NCI-H2196 treated with DMSO at 0.1 percent for 48 hours (cell line): ENCODE data around the gene SNAPC2.
A peak's percentile ranks its signal among the peaks of the same experiment; 100 is the strongest.
"Not testable (repeated sequence)": the region's sequence is repeated elsewhere in the genome, so short reads cannot be mapped to it uniquely, and the experiment has no call there.

ENCODE experiments used
- DNase-seq: peaks from one replicate; lab custom pipeline; 2025; ENCODE audit not compliant: unreplicated experiment; lab: John Stamatoyannopoulos, UW

The SNAPC2 gene

DNA sequence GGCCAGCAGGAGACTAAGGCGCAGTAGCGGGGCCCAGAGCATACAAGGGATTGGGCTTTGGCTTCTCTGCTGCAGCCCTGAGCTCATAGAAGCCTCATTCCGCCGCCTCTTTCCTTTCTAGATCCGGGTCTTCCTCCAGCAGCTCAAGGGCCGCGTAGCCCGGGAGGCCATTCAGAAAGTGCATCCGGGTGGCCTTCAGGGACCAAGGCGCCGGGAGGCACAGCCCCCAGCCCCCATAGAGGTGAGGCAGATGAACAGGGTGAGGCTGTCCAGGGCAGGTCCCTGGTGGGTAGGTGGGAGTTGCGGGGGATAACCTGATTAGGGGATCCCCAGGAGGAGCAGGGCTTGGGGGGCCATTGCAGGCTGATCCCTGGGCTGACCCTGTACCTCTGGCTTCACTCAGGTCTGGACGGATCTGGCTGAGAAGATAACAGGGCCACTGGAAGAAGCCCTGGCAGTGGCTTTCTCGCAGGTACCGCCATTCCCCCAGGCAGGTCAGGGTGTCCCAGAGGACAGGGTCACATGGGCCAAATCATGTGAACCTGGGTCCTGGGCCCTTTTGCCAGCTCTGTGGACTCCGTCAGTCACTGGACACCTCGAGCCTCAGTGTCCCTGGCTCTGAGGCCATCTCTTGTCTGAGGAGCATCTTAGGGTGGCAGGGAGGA lies 1.3 kb downstream of the SNAPC2 start:
- no peak for DNase-seq

DNA sequence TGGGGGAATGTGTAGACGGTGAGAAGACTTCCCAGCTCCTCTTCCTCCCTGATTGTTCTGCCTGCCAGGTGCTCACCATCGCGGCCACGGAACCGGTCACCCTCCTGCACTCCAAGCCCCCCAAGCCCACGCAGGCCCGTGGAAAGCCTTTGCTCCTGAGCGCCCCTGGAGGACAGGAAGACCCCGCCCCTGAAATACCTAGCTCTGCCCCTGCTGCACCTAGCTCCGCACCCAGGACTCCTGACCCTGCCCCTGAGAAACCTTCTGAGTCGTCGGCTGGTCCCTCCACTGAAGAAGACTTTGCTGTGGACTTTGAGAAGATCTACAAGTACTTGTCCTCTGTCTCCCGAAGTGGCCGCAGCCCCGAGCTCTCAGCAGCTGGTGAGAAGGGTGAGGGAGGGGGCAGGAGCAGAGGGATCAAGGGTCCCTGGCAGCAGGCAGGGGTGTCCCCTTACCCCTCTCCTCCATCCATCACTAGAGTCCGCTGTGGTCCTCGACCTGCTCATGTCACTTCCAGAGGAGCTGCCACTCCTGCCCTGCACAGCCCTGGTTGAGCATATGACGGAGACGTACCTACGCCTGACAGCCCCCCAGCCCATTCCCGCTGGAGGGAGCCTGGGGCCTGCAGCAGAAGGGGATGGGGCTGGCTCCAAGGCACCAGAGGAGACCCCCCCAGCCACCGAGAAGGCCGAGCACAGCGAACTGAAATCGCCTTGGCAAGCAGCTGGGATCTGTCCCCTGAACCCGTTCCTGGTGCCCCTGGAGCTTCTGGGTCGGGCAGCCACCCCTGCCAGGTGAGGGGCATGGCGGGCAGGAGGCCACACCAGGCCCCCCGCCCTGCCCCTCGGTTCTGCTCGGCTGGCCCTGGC lies 2.1 kb downstream of the SNAPC2 start:
- no peak for DNase-seq

DNA sequence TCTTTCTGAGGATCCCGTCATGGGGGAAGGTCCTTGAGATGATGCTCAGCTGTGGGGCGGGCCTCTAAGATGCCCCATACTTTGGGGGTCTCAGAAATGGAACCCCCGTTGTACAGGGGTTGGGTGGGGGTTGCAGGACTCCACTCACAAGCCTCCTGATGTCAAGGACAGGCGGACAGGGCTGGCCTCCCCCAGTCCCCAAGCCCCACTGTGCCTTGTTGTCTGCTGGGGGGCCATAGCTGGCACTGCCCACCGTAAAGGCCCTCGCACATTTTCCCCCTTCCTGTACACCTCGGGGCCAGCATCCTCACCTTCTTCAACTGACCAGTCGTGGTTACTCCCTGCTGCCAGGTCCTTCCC lies 2.7 kb downstream of the SNAPC2 start:
- DNase-seq, result no peak

DNA sequence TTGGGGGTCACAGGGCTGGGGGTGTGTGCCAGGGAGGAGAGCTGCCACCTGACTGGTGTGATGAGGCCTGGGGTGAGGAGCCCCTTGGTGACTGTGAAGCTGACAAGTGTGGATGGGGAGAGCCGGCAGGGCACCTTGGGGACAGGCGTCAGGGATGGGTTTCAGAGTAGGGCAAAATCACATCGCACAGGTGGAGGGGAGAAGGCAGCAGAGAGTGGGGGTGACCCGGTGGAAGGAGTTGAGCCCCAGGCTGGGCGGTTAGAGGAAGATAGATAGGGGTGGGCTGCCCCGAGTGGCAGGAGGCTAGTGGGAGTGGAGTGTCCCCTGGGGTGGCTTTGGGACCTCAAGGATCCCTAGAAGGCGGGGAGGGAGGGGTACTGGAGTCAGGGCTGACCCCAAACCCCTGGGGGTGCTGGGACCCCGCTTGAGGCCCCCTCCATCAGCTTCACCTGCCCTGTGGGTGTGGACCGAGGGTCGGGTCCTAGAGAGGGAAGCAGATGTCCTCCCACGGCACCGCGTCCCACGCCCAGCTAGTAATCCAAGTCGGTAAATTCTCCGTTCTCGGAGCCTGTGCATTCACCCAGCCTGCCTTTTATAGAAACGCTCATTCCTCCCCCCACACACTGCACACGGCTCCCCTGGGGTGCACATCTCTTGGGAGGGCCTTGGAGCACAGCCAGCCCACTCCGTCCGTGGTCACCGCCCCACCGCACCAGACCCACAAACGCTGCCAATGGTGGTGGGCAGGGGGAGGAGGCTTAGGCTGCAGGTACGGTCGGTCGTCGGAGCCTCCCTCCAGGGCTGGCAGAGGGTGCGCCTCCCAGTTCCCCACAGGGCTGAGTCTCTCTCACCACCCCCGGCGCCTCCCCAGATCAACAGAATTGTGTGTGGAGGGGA lies 3.4 kb downstream of the SNAPC2 start:
- no peak for DNase-seq

DNA sequence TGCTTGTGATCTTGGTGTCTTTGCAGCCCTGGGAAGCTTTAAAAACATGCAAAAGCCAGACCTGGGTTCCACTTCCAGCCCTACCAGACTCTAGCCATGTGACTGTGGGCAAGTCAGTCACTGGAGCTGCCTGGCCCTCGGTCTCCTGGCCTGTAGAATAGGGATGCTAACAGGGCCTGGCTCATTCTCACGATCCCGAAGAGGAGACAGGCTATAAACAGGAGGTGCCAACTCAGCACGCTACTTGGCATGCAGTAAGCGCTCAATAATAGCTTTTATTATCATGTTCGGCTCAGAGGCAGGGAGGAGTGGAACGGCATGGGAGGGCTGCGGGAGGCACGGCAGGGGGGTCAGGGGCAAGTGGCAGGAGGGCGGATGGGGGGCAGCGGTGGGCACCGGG lies 4.1 kb downstream of the SNAPC2 start:
- no peak for DNase-seq

DNA sequence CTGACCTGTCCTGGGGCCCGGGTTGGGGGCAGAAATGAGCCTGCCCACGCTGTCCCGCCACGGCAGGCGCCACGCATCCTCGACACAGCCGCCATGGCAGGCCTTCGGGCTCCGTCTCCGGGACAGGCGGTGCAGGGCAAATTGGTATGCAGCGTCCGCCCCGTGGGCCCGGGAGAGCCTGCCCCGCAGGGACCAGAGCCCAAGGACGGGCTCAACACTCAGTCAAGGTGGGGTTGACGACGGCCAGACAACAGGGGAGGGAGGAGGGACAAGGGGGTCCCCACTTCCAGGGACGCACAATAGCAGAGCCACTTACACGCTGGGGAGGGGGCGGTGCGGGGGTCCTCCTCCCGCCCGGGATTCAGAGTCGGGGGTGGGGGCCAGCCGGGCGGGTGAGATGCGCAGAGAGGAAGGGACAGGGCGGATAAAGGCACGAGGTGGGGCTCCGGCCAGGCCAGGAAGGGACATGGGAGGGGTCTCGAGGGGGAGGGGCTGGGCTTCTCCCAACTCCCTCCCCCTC lies 4.6 kb downstream of the SNAPC2 start:
- DNase-seq, result no peak

DNA sequence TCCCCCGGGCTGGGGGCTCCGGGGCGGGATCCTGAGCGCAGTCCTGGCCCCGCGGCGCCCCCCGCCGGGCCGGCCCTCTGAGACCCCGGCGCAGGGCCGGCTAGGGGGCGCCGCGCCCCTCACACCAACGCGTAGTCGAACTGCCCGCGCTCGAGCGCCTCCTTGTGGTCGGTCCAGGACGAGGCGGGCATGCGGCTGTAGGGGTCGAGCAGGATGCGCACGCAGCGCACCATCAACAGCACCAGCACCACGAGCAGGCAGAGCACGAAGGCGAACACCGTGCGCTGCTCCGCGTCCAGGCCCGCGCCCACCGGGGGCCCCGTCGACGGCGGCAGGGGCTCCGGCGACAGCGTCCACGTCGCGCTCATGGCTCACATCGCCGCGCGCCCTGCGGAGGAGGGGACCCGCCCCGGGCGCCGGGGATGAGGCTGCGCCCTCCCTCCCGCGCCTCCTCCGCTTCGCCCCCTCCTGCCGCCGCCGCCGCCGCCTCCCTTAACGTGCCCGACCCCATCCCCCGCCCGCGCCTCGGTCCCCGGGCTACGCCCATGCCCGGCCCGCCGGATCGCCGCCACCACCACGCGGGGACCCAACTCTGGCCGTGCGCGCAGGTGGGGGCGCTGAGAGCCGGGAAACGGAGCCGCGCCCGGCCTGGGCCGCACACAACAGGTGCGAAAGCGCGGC lies 5.2 kb downstream of the SNAPC2 start:
- DNase-seq, result peak; percentile 28

DNA sequence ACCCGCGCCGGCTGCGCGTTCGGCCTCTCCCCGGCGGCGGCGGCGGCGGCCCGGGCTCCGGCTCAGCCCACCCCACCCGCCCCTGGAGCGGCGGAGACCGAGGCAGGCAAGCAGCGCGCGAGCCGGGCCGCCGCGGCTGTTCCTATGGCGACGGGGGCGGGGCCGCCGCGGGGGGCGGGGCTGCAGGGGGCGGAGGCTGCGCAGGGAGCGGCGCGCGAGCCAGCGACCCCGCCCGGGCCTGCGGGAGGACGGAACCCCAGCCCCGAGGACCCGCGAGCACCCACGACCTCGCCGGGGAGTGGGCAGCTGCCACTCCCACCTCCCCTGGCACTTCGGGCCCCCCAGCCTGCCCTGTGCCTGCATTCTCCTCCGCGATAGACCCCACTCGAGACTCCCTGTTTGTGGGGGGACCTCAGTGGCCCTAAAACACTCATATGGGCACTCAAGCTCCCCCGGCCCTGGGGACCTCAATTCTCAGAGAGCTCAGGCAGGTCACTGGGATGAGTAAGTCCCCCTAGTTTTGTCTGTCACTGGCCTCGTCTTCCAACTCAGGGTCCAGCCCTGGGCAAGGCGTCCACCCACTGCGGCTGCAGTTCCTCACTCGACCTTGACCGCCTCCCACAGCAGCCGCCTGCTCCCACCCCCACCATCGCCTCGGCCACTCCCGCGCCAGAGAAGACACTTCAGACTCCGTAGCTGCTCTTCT lies 6.0 kb downstream of the SNAPC2 start, which contains the start of gene CTXN1:
Gene CTXN1, minus strand, starts transcription at position 115 of the 706 bp plus-strand sequence. CDS start 597 bp downstream, outside the sequence.
- peak; percentile 21 for DNase-seq

DNA sequence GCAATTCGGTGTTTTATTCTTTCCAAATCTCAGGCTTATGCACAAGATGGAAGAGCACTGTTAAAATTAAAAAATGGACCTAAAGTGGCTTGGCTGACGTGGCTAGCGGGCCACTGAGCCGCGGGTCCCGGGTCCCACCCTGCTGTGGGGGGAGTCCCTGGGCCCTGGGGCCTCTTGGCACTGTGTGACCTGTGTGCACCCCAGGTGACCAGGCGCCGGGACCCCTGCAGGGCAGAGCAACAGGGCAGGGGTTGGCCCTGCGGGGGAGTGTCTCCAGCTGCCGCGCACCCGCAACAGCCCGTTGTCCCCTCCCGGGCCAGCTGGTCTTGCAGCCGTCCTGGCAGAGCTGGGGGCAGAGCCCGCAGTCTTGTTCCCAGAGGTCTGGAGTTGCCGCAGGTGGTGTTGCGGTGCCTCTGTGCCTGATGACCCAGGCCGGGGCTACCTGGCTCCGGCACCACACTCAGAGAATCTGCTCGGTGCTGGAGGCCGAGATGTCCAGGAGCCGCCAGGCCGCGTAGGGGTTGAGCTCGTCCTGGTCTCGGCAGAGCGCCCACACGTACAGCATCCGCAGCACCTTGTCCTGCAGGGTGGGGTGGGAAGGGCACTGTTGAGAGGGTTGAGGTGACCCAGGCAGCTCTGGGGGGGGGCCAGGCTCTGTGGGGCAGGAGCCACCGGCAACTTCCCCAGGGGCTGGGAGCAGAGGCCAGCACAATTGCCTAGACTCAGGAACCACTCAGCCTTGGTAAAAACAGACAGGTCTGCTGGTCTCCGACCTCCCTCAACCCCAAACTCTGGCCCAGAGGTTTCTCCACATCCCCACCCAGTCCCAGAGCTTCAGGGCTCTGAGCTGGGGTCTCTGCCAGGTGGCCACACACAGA lies 6.8 kb downstream of the SNAPC2 start:
- DNase-seq, result no peak

DNA sequence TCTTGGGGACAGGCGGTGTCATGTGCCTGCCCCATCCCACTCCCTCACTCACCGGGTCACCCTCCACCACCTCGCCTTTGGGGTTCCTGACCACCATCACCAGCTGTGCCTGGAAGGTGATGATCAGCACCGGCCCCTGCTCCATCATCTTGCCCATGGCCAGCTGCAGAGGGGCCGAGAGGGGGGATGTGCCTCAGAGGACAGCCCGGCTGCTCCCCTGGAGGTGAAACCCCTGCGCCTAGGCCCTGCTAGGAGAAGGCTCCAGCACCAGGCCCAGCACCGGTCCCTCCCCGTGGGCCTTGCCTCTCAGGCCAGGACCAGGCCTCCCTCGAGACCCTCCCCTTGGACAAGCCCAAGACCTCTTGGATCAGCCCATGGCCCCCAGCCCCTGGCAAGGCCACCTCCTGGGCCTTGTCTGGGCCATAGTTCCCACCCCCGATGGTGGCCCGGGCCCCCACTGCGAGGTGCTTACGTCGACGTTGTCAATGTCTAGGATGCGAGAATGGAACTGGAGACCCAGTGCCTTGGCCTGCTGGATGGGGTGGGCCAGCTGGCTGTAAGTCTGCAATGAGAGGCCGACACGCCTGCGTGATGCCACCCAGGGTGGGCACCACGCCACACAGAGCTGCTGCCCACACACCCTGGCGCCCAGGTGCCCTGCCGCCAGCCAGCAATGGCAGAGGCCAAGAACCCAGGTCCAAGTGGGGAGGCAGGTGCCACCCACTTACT lies 7.6 kb downstream of the SNAPC2 start:
- no peak for DNase-seq

DNA sequence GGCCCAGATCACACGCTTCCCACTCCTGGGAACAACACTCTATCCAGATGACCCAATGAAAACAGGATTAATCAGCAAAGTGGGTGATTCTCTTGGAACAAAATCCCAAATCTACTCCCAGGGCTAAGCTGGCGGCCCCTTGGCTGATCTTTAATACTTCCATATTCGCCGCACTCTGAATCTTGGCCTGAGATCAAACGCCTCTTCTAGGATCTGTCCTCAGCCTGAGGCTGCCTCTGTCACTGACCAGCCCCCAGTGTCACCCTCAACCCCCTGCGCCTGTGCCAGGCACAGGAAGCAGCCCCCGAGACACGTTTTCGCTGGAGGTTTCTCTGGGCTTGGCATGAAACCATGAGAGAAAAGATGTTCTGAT lies 8.2 kb downstream of the SNAPC2 start:
- no peak for DNase-seq

DNA sequence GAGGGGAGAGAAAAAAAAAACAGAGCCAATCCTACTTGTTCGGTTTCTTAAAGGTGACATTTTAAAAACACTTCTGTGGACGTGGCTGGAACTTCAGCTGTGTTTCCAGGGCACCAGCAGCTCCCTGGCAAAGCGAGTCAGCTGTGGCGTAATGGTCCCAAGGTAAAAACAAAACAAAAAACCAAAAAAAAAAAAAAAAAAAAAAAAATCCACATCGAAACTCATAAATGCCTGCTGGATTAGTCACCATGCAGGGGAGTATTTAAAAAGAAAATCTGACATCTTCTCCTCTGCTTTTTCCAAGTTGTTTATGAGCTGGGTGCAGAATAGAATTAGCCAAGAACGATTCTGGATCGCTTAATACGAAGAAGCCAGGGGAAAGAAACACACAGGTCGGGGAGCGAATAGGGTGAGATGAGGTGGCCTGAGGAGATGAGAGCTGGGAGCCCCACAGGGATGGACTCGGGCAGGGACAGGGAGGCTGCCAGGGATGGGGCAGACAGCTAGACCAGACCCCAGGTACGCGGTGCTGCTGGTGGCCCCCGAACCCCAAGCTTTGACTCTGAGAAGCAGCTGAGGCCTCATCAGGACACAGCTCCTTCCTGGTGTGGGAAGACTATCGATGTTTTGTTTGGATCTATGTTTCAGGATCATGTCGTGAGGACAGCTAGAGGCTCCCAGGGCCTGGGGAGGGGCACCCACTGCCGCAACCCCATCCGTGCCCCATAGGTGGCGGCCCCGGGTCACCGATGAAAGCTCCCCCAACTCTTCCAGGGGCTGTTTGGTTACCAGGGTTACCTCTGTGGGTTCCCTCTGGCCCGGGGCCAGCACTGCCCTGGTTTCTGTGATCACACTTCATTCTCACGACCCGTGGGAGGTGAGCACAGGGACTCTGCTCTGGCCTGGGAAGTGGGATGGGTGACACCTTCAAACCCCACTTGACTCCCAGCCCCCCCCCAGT lies 8.9 kb downstream of the SNAPC2 start:
- DNase-seq, result no peak

DNA sequence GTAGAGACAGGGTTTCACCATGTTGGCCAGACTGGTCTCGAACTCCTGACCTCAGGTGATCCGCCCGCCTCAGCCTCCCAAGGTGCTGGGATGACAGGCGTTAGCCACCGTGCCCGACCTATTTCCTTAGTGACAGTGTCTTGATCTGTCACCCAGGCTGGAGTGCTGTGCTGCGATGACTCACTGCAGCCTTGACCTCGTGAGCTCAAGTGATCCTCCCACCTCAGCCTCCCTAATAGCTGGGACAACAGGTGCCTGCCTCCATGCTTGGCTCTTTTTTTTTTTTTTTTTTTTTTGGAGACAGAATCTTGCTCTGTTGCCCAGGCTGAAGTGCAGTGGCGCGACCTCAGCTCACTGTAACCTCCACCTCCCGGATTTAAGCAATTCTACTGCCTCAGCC lies 9.9 kb downstream of the SNAPC2 start:
- DNase-seq, result not testable (repeated sequence)

DNA sequence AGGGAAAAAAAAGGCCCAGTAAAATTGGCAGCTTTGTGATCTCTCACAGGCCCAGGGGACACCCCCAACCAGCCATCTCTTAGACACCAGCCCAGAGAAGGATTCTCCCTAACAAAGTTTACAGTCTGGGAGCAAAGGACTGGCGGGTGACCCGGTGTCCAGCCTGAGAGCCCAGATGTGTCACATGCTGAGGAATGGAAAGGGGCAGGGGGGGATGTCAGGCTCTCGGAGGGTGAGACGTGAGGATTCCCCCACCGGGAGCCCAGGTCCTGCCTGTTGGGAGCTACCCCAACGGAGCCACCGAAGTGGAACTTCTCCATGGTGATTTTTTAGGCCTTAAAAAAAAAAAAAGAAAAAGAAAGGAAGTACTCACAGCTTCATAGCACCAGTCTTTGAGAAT lies 10.6 kb downstream of the SNAPC2 start:
- no peak for DNase-seq

DNA sequence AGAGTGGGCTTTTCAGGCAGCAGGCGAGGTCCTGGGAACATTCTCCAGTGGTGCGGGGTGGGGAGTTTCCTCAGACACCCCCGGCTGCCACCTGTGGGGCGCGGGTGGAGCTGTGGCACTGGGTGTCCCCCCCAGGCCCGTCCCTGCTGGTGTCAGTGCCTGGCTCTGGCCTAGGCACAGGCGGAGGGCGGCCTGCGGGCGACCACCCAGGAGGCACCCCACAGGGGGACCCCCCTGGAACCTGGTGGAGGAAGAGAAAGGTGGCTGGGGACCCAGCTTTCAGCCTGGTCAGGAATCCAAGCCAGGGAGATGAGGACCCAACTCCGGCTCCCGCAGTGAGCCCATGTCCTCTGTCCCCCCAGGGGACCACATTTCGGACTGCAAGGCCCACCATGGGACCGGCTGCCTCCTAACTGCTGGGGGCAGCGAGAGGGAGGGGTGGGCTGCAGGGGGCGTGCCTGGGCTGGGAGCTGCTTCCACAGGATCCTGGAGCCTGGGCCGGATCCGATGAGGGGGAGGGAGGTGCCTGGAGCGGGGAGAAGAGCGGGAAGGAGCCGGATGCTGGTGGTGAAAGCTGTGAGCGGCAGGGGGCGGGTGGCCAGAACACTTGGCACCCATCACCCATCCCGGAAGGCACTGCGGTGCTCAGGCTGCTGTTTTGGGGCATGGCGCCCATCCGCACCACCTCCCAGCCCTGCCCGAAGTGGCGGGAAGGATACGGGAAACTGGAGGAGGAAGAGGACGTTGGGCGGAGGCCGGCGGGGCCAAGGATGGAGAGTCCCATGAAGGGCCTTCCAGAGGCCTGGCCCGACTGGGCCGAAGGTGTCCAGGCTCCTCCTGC lies 11.3 kb downstream of the SNAPC2 start:
- DNase-seq, result no peak

DNA sequence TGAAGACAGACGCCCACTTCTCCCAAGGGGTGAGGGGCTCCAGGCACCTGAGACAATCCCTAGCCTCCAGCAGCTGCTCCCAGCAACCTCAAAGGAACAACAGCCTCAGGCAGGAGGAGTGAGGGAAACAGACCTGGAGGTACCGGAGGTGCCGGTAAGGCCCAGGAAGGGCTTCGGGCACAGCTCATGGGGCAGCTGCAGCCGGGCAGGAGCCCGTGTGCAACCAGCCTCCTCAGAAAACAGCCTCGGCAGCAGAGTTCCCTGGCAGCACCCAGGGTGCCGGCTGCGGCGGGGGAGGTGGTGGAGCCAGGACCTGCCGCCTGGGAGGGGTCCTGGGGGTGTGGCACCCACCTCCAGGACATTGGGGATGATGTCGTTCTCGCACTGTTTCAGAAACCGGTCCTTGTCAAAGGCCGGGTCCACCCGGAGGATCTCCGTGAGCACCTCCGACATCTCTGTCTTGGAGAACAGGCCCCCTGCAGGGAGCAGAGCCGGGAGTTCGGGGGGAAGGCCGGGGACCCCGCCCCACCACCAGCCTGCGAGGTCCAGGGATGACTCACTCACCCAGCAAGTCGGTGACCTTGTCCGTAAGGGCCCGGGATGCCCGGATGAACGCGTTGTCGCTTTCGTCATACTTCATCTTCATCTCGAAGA lies 12.3 kb downstream of the SNAPC2 start:
- DNase-seq, result no peak
